Measurements from ENCODE around the gene LARGE1.

DNA sequence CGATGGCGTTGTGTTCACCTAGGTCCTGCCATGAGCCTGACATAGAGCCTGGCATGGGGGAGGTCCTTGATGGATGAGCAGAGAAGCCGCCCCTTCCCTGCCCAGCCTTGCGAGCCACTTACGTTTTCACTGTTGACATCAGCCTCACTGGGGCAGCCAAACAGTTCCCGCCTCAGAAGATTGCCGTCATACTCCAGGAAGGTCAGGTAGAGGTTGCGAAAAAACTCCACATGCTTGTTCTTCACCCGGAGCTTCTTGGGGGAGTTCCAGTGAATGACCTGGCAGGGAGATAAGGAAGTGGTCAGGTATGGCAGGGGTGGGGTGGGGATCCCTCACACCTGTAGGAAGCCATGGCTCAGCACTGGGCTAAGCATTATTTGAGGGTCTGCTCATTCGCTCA, 582.8 kb downstream of the LARGE1 start:
- TF ChIP-seq, protein P1, sequence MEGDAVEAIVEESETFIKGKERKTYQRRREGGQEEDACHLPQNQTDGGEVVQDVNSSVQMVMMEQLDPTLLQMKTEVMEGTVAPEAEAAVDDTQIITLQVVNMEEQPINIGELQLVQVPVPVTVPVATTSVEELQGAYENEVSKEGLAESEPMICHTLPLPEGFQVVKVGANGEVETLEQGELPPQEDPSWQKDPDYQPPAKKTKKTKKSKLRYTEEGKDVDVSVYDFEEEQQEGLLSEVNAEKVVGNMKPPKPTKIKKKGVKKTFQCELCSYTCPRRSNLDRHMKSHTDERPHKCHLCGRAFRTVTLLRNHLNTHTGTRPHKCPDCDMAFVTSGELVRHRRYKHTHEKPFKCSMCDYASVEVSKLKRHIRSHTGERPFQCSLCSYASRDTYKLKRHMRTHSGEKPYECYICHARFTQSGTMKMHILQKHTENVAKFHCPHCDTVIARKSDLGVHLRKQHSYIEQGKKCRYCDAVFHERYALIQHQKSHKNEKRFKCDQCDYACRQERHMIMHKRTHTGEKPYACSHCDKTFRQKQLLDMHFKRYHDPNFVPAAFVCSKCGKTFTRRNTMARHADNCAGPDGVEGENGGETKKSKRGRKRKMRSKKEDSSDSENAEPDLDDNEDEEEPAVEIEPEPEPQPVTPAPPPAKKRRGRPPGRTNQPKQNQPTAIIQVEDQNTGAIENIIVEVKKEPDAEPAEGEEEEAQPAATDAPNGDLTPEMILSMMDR (IDR thresholded peaks at IDR 0.05): no peak
- TF ChIP-seq POLR2A (IDR thresholded peaks at IDR 0.05): no peak

Data from body of pancreas (tissue), 4 donors.